HG03342 (cell line): ENCODE data around the gene KAT7.
"Not testable (repeated sequence)": the region's sequence is repeated elsewhere in the genome, so short reads cannot be mapped to it uniquely, and the experiment has no call there.

Experiments used
- ATAC-seq: cut with Tn5 transposase; IDR thresholded peaks from one replicate; pipeline ENCODE4 v1.9.1; 2021; ENCODE audit warnings: mild to moderate bottlenecking, moderate library complexity; ENCODE audit not compliant: unreplicated experiment

The KAT7 gene

DNA sequence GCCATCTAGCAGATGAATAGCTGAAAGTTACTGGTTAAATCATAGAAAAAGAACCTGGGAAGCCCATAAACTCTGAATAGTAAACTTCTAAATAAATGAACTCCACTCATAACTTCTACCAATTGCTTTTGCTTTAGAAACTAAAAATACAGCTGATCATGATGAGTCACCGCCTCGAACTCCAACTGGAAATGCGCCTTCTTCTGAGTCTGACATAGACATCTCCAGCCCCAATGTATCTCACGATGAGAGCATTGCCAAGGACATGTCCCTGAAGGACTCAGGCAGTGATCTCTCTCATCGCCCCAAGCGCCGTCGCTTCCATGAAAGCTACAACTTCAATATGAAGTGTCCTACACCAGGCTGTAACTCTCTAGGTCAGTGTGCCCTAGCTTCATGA, 9.7 kb downstream of the KAT7 start:
- no peak for ATAC-seq

DNA sequence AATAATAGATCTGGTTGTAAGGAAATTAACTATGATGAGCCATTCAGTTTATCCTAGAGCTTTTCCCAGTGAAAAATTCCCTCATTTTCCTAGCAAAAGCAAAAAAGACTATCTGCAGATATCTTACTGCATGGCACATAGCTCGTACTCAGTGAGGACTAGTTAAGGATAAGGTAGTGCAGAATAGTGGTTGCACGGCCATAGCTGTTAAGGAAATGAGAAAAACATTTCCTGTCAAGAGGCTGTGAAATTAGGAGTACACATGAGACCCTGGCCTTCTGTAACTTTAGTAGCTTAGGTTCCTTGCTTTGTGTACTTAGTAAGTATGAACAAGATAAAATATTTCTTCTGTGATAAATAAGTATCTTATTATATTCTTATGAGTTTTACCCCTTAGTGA, 10.3 kb downstream of the KAT7 start:
- ATAC-seq = no peak

DNA sequence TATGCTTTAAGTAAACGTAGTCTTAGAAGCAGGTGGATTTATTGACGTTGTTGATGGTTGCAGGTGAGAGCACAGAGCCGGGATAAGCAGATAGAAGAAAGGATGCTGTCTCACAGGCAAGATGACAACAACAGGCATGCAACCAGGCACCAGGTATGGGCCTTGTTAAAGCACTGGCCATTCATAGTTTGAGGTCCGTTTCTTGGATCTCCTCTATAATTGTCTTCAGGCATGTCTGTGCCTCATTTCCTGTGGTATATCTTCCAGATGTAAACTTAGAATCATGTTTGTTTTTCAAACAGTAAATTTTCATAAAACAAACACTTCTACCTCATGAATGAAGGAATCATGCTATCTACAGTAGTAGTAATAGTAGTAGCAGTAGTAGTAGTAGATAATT, 20.6 kb downstream of the KAT7 start:
- no peak for ATAC-seq

GRCh38 chr17:49814781-49815529, 26.5 kb downstream of the KAT7 start:
- ATAC-seq = no peak

DNA sequence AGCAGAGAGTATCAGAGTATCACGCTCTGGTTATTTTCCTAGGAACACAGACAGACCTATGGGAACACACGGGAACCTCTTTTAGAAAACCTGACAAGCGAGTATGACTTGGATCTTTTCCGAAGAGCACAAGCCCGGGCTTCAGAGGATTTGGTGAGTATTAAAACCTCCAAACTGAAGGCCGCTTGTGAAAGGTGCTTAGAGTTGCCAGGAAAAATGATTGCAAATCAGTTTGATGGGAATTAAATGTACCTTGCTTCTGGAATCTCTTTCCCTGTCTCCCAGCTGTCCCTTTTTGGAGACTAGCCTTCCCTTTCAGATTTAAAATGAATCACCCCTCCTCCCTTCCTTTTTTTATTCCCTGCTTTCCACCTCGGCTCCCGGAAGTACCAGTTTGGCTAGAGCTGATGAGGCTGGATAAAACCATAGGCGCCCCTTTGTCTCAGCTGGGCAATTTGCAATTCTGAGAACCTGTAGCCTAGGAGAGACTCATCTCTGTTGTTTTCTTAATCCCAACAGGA, 27.3 kb downstream of the KAT7 start:
- no peak for ATAC-seq

DNA sequence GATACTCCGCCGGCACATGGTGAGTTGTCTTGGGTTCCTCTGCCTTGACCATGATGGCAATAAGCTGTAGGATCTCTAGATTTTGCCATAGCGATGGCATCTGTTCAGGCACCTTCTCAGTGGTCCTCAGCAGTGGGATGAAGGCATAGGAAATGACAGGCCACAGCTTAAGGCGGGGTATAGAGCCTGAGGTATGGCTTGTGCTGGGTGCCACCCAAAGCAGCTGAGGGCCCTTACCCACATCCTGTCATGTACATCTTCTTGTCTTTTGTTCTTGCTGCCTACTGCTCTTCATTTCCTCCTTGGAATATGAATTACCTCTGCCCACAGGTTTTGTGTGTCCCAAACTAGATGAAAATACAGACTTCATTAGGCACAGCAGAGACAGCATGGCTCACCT, 29.5 kb downstream of the KAT7 start:
- no peak for ATAC-seq

DNA sequence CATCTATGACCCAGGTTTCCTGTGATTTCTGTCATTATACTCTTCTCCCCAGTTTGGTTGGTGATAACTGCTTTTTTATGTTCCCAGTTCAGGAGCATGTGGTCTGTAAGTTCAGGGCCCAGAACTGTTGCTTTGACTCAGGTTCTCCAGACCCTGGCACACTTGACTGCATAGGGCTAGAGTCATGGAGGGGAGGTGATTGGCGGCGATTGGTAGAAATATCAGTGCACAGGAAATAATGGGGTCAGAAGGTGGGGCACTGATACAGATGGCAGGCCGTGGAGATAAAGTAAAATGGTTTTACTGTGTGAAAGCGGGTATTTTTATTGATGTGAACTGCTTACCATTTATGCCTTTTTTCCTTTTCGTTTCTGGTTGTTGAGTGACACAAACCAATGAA, 30.7 kb downstream of the KAT7 start:
- ATAC-seq = no peak

DNA sequence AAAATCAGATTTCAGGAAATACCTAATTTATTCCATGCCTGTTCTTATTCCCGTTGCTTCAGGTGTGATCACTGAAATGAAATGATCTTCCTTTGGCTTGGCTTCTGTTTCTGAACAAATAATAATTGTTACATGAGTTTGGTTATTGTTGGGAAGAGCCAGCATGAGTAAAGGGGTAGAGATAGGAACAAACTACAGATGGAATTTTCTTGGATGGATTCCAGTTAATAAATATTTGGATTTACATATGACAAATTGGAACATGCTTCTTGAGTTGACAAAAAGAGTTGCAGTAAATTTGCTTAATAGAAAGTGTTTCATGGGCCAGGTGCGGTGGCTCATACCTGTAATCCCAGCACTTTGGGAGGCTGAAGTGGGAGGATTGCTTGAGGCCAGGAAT, 31.2 kb downstream of the KAT7 start:
- ATAC-seq = no peak

- ATAC-seq = no peak
Observed at GRCh38 chr17:49820773-49821172, 32.3 kb downstream of the KAT7 start.

DNA sequence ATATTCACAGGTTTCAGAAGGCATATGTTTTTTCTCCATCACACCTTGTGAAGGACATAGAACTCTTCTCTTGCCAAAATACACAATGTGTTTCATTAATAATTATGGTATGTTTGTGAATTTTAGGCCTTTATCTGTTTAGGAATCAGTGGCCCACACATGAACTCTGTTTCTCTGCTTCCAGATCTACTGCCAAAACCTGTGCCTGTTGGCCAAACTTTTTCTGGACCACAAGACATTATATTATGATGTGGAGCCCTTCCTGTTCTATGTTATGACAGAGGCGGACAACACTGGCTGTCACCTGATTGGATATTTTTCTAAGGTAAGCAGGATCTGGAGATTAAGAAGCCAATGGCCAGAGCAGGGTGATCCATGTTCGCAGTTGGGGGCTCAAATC, 33.0 kb downstream of the KAT7 start:
- no peak for ATAC-seq

- ATAC-seq = no peak
Observed at GRCh38 chr17:49821916-49822315, 33.4 kb downstream of the KAT7 start.

GRCh38 chr17:49822829-49823228, 34.3 kb downstream of the KAT7 start:
- no peak for ATAC-seq

DNA sequence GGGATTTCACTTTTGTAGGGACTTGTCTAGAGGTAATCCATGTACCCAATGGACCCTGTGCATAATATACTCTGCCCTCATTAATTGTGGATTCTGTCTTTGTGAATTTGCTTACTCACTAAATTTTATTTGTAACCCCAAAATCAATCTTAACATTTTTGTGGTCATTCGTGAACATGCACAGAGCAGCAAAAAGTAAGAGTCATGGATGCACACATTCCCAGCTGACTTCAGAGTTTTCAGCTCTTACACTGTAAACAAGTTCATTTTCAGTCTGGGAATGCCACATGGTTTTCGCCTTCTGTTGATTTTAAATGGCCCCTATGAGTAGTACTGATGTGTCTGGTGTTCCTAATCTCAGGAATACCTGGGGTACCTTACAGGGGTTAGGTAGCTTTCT, 35.1 kb downstream of the KAT7 start:
- no peak for ATAC-seq

DNA sequence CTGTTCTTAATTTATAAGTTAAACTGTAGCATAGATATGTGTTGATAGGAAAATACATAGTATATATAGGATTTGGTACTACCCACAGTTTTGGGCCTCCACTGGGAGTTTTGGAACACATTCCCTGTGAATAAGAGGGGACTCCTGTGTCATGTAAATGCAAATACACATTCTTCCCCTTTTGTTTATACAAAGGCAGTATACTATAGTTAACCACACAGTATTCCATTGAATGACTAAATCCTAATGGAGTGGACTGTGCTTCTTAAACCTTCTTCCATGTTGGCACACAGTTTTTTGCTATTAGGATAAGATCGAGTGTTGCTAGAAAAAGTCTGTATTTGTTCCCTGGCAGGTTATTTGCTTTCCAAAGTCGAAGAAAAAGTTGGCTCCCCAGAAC, 37.2 kb downstream of the KAT7 start:
- ATAC-seq = no peak

GRCh38 chr17:49828325-49828724, 39.8 kb downstream of the KAT7 start:
- not testable (repeated sequence) for ATAC-seq

DNA sequence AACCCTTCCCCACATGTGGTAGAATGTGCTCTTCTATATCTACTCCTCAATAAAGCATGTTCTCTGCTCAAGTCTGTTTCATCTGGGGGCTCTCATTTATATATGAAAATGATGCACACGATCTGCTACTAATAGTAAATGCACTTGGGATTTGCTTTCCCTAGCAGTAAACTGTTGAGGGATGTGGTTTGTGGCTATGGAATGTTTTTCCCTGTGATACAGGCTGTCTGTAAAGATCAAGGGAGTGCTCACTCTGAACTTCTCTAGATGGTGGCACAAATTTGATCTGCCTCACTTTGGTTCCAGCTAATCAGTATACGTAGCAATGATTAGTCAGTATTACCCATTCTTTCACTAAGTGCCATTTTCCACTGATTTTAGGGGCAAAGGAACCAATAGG, 40.5 kb downstream of the KAT7 start:
- ATAC-seq = no peak

- no peak for ATAC-seq
Observed at GRCh38 chr17:49830605-49831004, 42.1 kb downstream of the KAT7 start.

GRCh38 chr17:49832840-49833599, 44.5 kb downstream of the KAT7 start:
- no peak for ATAC-seq

DNA sequence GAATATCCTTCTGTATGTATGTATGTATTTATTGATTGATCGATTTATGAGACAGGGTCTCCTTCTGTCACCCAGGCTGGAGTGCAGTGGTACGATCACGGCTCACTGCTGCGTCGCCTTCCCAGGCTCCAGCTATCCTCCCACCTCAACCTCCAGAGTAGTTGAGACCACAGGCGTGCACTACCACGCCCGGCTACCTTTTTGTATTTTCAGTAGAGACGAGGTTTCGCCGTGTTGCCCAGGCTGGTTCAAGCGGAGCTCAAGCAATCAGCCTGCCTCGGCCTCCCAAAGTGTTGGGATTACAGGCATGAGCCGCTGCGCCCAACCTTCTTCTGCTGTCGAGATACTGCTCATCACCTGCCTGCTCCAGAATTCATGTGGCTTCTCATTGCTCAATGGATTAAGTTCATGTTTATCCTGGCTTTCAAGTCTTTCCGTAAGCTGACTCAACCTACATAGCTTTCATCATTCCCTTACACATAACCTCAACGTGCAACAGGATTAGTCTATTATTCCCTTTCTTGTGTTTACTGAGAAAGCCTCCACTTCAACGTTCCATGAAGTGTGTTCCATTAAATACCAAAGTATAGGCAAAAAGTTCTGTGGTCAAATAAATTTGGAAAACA, 45.8 kb downstream of the KAT7 start:
- ATAC-seq = no peak

DNA sequence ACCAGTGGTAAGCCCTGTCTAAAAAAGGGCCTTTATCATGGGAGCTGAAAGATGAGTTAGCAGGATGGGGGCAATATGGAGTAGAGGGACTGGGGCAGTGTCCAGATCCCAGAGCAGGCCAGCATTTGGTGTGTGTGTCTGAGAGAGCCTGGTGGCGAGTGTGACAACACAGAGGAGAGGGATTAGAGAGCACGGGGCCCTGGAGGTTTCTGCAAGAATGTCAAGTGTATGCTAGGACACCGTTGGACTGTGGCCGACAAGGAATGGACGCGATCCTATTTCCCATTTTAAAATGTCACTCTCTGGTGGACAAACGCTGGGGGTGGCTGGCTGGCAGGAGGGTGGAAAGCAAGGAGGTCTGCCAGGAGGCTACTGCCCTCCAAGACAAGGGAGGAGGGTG, 47.0 kb downstream of the KAT7 start:
- ATAC-seq = no peak

DNA sequence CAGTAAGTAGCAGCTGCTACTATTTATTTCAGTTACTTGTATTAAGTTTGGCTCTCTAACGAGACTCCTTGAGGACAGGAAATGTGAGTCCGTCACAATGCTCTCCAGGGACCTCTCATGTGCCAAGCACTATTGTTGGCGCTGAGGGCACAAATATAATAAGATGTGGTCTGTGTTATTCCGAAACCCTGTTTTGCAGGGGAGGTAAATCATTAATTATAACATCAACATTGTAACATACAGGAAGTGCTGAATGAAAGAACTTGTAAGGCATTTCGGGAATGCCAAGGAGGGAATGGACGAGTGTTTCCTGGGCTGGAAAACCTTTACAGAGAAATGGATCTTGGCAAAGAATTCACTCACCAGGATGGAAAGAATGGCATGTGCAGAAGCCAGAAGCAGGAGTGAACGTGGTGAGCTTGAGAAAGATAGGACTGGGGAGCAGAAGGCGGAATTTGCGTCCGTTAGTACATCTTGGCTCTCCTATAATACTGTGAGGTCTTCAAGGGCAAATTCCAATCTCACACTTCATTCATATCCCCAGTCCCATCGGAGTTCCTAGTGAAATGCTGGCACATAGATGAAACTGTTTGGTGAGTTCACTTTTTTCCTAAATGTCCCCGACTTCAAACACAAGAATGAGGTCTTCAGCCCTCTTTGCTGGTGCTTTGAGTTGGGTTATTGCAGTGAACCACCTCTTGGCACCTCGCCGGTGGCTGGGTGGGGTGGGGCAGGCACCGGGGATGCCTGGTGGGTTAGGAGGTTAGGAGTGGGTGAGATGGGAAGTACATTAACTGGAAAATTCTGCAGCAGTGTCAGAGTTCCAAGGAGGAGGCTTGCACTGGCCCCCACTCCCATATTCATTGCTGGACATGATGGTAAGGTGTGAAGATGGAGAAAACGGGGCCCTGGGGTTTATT, 47.9 kb downstream of the KAT7 start:
- ATAC-seq = no peak
